A549 (cell line): Measurements from ENCODE around the gene HPS5.

Experiments used
- BHLHE40 ChIP-seq: IDR thresholded peaks from 2 replicates; pipeline ENCODE4 v1.6.1; 2012; ENCODE audit warnings: low read depth, low read length, inconsistent platforms
- CTCF ChIP-seq: fragments of >200 bp; sonication (Bioruptor Twin); formaldehyde crosslinking; IDR thresholded peaks from 3 replicates; pipeline ENCODE4 v1.5.1; 2016
- EP300 ChIP-seq, 2 experiments: fragments of >200 bp; sonication (Bioruptor Twin); formaldehyde crosslinking; IDR thresholded peaks; 2 replicates in 1 of 2; 3 replicates in 1 of 2; pipeline ENCODE4 v1.6.1; 2016 to 2017
- FOSL2 ChIP-seq, 2 experiments: fragments of 450-650 bp in 1 of 2; fragments of >200 bp in 1 of 2; sonication (Bioruptor Twin) in 1 of 2; formaldehyde crosslinking; IDR thresholded peaks; 2 replicates each; pipeline versions ENCODE4 v1.5.0 to v1.6.1; 2016 to 2020; ENCODE audit warnings: mild to moderate bottlenecking in 1 of 2, moderate library complexity in 1 of 2
- KDM1A ChIP-seq: fragments of 200-600 bp; sonication (generic); IDR thresholded peaks from 2 replicates; pipeline ENCODE4 v1.6.1; 2016; ENCODE audit warnings: low read depth, mild to moderate bottlenecking
- KDM5A ChIP-seq: fragments of 200-600 bp; sonication (generic); IDR thresholded peaks from 2 replicates; pipeline ENCODE4 v1.6.1; 2016; ENCODE audit warnings: antibody characterized with exemption, mild to moderate bottlenecking
- MAFK ChIP-seq: fragments of 450-650 bp; IDR thresholded peaks from 2 replicates; pipeline ENCODE4 v1.6.1; 2014; ENCODE audit not compliant: partially characterized antibody
- MAX ChIP-seq: IDR thresholded peaks from 2 replicates; pipeline ENCODE4 v1.6.1; 2012
- MAZ ChIP-seq: fragments of 150-350 bp; IDR thresholded peaks from 2 replicates; pipeline ENCODE4 v1.6.1; 2014; ENCODE audit warnings: antibody characterized with exemption, low read depth, low read length, borderline replicate concordance
- PHF8 ChIP-seq: fragments of 200-600 bp; sonication (generic); IDR thresholded peaks from 2 replicates; pipeline ENCODE4 v1.6.1; 2016; ENCODE audit warnings: low read depth, mild to moderate bottlenecking, antibody characterized with exemption, moderate library complexity, borderline replicate concordance
- POLR2A ChIP-seq: IDR thresholded peaks from 2 replicates; pipeline ENCODE4 v1.6.1; 2012; ENCODE audit warnings: mild to moderate bottlenecking, low read length
- RAD21 ChIP-seq, 2 experiments: fragments of >200 bp in 1 of 2; sonication (Bioruptor Twin) in 1 of 2; formaldehyde crosslinking in 1 of 2; IDR thresholded peaks in 1 of 2; conservative IDR thresholded peaks in 1 of 2; 2 replicates in 1 of 2; 3 replicates in 1 of 2; pipeline ENCODE4 v1.6.1; 2012 to 2018; ENCODE audit warnings: inconsistent platforms in 1 of 2
- RFX5 ChIP-seq: fragments of 450-650 bp; IDR thresholded peaks from 2 replicates; pipeline ENCODE4 v1.7.1; 2014; ENCODE audit warnings: antibody characterized with exemption, mild to moderate bottlenecking, moderate library complexity
- USF2 ChIP-seq: fragments of 450-650 bp; IDR thresholded peaks from 2 replicates; pipeline ENCODE4 v1.6.1; 2014; ENCODE audit warnings: antibody characterized with exemption

- TF ChIP-seq CTCF (no peak), MAX (no peak), PHF8 (no peak), RFX5 (no peak), KDM1A (no peak), RAD21 (conservative IDR thresholded peaks at IDR 0.05 in 1 of 2, IDR thresholded peaks at IDR 0.05 in 1 of 2) (no peak), FOSL2 (IDR thresholded peaks at IDR 0.05) (no peak), FOSL2 (CRISPR knock-in tag; IDR thresholded peaks at IDR 0.05) (no peak), KDM5A (no peak), MAFK (no peak), POLR2A (no peak), MAZ (no peak), EP300 (IDR thresholded peaks at IDR 0.05) (no peak), USF2 (no peak), BHLHE40 (no peak)
Measured at GRCh38 chr11:18304745-18305144, 17.2 kb downstream of the HPS5 start.
